GM12878 (cell line): ENCODE data around the gene GID8. TPM values are rescaled to one million over a fixed set of nuclear protein-coding genes. Genes with fewer than 3 reads are reported as not detected.

ENCODE experiments used
- ATF3 ChIP-seq: IDR thresholded peaks from 2 replicates; pipeline ENCODE4 v1.6.1; 2011; ENCODE audit warnings: low read depth, mild to moderate bottlenecking, low read length, moderate library complexity, borderline replicate concordance; ENCODE audit errors: extremely low read depth
- BMI1 ChIP-seq: fragments of 450-650 bp; IDR thresholded peaks from 2 replicates; pipeline ENCODE4 v1.6.1; 2016; ENCODE audit warnings: mild to moderate bottlenecking, moderate library complexity, borderline replicate concordance
- CBX5 ChIP-seq: sonication (generic); IDR thresholded peaks from 2 replicates; pipeline ENCODE4 v1.6.1; 2016; ENCODE audit warnings: low read depth, moderate library complexity, mild to moderate bottlenecking, inconsistent platforms
- CHD4 ChIP-seq: fragments of 200-600 bp; sonication (generic); IDR thresholded peaks from 2 replicates; pipeline ENCODE4 v1.6.1; 2016; ENCODE audit warnings: mild to moderate bottlenecking
- DPF2 ChIP-seq: fragments of 450-650 bp; IDR thresholded peaks from 2 replicates; pipeline ENCODE4 v1.6.1; 2017; ENCODE audit warnings: mild to moderate bottlenecking
- E2F4 ChIP-seq: IDR thresholded peaks from 2 replicates; pipeline ENCODE4 v1.6.1; 2012; ENCODE audit warnings: low read depth, low read length, improper control_type of control experiment
- ESRRA ChIP-seq: IDR thresholded peaks from 2 replicates; pipeline ENCODE4 v1.6.1; 2012; ENCODE audit warnings: mild to moderate bottlenecking, low read length, improper control_type of control experiment
- KAT2A ChIP-seq: conservative IDR thresholded peaks from 2 replicates; pipeline ENCODE4 v1.6.1; 2011; ENCODE audit warnings: low read depth, low read length; ENCODE audit not compliant: control insufficient read depth
- LARP7 ChIP-seq: fragments of 450-650 bp; IDR thresholded peaks from 2 replicates; pipeline ENCODE4 v1.6.1; 2017; ENCODE audit warnings: mild to moderate bottlenecking
- NFXL1 ChIP-seq: fragments of 450-650 bp; IDR thresholded peaks from 2 replicates; pipeline ENCODE4 v1.6.1; 2017; ENCODE audit warnings: antibody characterized with exemption, mild to moderate bottlenecking, borderline replicate concordance
- POLR2A ChIP-seq: IDR thresholded peaks from 2 replicates; pipeline ENCODE4 v1.6.1; 2011; ENCODE audit warnings: low read depth, mild to moderate bottlenecking, low read length
- SMARCA5 ChIP-seq: fragments of 450-650 bp; IDR thresholded peaks from 2 replicates; pipeline ENCODE4 v1.6.1; 2017; ENCODE audit warnings: mild to moderate bottlenecking
- SRF ChIP-seq, 2 experiments: IDR thresholded peaks; 2 replicates each; pipeline ENCODE4 v1.6.1; 2011; ENCODE audit warnings: low read depth in 2 of 2, low read length in 2 of 2, mild to moderate bottlenecking in 1 of 2, moderate library complexity in 1 of 2
- STAT1 ChIP-seq: fragments of 450-650 bp; conservative IDR thresholded peaks from 2 replicates; pipeline ENCODE4 v1.6.1; 2014; ENCODE audit warnings: antibody characterized with exemption, mild to moderate bottlenecking
- STAT3 ChIP-seq: IDR thresholded peaks from 2 replicates; pipeline ENCODE4 v1.6.1; 2011; ENCODE audit warnings: low read depth, low read length, improper control_type of control experiment
- TARDBP ChIP-seq: IDR thresholded peaks from 2 replicates; pipeline ENCODE4 v1.6.1; 2016; ENCODE audit warnings: borderline replicate concordance
- TCF3 ChIP-seq: IDR thresholded peaks from 2 replicates; pipeline ENCODE4 v1.6.1; 2012; ENCODE audit warnings: low read depth, mild to moderate bottlenecking, low read length, borderline replicate concordance; ENCODE audit not compliant: insufficient read depth
- ZBTB11 ChIP-seq: fragments of 450-650 bp; formaldehyde crosslinking; IDR thresholded peaks from 2 replicates; pipeline ENCODE4 v1.5.0; 2022; ENCODE audit warnings: mild to moderate bottlenecking, missing genetic modification characterization
- ZSCAN29 ChIP-seq: fragments of 450-650 bp; IDR thresholded peaks from 2 replicates; pipeline ENCODE4 v1.6.1; 2017; ENCODE audit warnings: mild to moderate bottlenecking, moderate library complexity
- polyA plus RNA-seq, 11 experiments: library from polyadenylated mRNA; depleted of rRNA in 4 of 11; unstranded in 6 of 11; stranded (reverse) in 5 of 11; fragments of >200 nt; fragmentation: Nextera tagmentation in 4 of 11; fragmentation: Illumina TruSeq in 1 of 11; extraction: Ambion mirVana in 4 of 11; extraction: Trizol in 1 of 11; gene quantifications; 1 replicate in 1 of 11; 2 replicates in 10 of 11; pipeline versions ENCODE4 v1.2.1 to v1.2.3, GENCODE V29; 2011 to 2016; ENCODE audit warnings: inconsistent platforms in 2 of 11, missing spikeins in 2 of 11, low read depth in 1 of 11
- total RNA-seq, 4 experiments: library from RNA; depleted of rRNA in 3 of 4; stranded (reverse); fragments of >200 nt in 3 of 4; fragmentation: Illumina TruSeq in 1 of 4; extraction: Trizol in 1 of 4; gene quantifications; 2 replicates each; pipeline versions ENCODE4 v1.2.1 to v1.2.3, GENCODE V29; 2013 to 2021
- TF ChIP-seq, protein P1 (sequence below): fragments of 150-350 bp; IDR thresholded peaks from 2 replicates; pipeline ENCODE4 v1.6.1; 2014; ENCODE audit warnings: mild to moderate bottlenecking, low read depth, low read length
- TF ChIP-seq, protein P2 (sequence below): IDR thresholded peaks from 2 replicates; pipeline ENCODE4 v1.6.1; 2011; ENCODE audit warnings: mild to moderate bottlenecking, low read depth, low read length, moderate library complexity; ENCODE audit not compliant: insufficient replicate concordance

GID8 gene
- total and polyA plus RNA-seq, 10 of the 15 experiments (the other 5 are each of a cell fraction or from before 2014, with no cell fraction given) = 12.0 to 33.8 (median 22.2) TPM

DNA sequence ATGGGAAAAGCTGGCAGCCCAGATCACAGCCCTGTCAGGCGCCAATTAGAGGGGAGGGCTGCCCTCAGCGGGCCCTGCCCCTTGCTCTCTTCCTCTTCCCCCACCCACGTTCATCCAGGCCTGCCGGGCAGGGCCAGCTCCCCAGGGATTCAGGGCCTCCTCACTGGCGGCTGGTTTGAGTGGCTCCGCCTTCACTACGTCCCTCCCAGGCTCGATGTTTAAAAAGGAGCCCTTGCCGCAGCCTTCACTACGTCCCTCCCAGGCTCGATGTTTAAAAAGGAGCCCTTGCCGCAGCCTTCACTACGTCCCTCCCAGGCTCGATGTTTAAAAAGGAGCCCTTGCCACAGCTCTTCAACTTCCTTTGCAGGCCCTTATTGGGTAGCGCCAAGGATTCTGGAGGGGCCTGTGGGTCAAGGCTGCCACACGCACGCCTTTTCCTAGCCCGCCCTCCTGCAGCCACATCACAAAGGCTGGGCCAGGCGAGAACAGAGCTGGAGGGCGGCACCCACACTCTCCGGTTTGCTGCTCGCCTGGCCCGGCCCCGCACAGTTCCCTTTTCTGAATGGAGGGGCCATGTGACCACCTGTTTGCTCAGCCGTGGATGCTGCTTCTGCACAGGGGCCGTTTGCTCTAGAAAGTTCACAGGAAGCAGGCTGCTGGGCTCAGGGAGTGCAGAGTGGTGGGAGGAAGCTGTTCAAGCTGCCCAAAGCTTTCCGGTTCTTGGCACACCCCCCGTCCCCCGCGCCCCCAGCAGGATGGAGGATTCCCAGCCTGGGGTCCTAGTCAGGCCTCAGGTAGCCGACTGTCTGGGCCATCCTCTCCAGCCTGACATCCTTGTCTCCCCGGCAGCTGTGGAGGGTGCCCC, 16.1 kb downstream of the GID8 start (continued):
- no peak for TF ChIP-seq SRF (IDR thresholded peaks at IDR 0.05; ENCODE audit: low read depth in 2 of 2, low read length in 2 of 2)
- no peak for TF ChIP-seq CHD4
- no peak for TF ChIP-seq TCF3
- TF ChIP-seq NFXL1 = no peak
- TF ChIP-seq, protein P1, sequence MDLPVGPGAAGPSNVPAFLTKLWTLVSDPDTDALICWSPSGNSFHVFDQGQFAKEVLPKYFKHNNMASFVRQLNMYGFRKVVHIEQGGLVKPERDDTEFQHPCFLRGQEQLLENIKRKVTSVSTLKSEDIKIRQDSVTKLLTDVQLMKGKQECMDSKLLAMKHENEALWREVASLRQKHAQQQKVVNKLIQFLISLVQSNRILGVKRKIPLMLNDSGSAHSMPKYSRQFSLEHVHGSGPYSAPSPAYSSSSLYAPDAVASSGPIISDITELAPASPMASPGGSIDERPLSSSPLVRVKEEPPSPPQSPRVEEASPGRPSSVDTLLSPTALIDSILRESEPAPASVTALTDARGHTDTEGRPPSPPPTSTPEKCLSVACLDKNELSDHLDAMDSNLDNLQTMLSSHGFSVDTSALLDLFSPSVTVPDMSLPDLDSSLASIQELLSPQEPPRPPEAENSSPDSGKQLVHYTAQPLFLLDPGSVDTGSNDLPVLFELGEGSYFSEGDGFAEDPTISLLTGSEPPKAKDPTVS = peak; percentile 90
- TF ChIP-seq ZBTB11 (CRISPR knock-in tag) = no peak
- no peak for TF ChIP-seq STAT3
- no peak for TF ChIP-seq CBX5
- TF ChIP-seq POLR2A = peak; percentile 57
- no peak for TF ChIP-seq KAT2A
- TF ChIP-seq, protein P2, sequence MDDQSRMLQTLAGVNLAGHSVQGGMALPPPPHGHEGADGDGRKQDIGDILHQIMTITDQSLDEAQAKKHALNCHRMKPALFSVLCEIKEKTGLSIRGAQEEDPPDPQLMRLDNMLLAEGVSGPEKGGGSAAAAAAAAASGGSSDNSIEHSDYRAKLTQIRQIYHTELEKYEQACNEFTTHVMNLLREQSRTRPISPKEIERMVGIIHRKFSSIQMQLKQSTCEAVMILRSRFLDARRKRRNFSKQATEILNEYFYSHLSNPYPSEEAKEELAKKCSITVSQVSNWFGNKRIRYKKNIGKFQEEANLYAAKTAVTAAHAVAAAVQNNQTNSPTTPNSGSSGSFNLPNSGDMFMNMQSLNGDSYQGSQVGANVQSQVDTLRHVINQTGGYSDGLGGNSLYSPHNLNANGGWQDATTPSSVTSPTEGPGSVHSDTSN = no peak
- TF ChIP-seq DPF2 = peak; percentile 75
- TF ChIP-seq TARDBP = no peak
- TF ChIP-seq SMARCA5 = no peak
- no peak for TF ChIP-seq BMI1
- no peak for TF ChIP-seq STAT1
- peak; percentile 59; the same call in 1 of the 2 replicates for TF ChIP-seq ATF3
- no peak for TF ChIP-seq ZSCAN29
- no peak for TF ChIP-seq E2F4
- TF ChIP-seq ESRRA = no peak
- TF ChIP-seq LARP7 = 0 out of 2 replicates have a peak, but pooled peaks have one; percentile 32
